Stomach smooth muscle (tissue), 2 donors: Measurements from ENCODE around the gene FGR.

Experiments
- H3K27ac ChIP-seq: one replicate; pipeline ENCODE4 v1.7.0; 2013; ENCODE audit warnings: mild to moderate bottlenecking, low read length, inconsistent platforms
- H3K27me3 ChIP-seq, 2 donors: one replicate each; pipeline ENCODE4 v1.7.0; 2013; ENCODE audit warnings: low read length in 2 of 2; ENCODE audit not compliant: insufficient read depth in 2 of 2, control insufficient read depth in 1 of 2
- H3K36me3 ChIP-seq, 2 donors: one replicate each; pipeline ENCODE4 v1.7.0; 2013; ENCODE audit warnings: low read length in 2 of 2; ENCODE audit not compliant: control insufficient read depth in 2 of 2, insufficient read depth in 2 of 2
- H3K4me1 ChIP-seq: one replicate; pipeline ENCODE4 v1.7.0; 2013; ENCODE audit warnings: low read length; ENCODE audit not compliant: control insufficient read depth, insufficient read depth
- H3K4me3 ChIP-seq, 2 donors: one replicate each; pipeline ENCODE4 v1.7.0; 2013; ENCODE audit warnings: low read length in 2 of 2
- H3K9ac ChIP-seq, 2 donors: one replicate each; pipeline ENCODE4 v1.7.0; 2013; ENCODE audit warnings: low read length in 2 of 2, mild to moderate bottlenecking in 1 of 2
- H3K9me3 ChIP-seq, 2 donors: one replicate each; pipeline ENCODE4 v1.7.0; 2013; ENCODE audit warnings: low read length in 2 of 2; ENCODE audit not compliant: control insufficient read depth in 2 of 2
- donor health status: healthy.
- donor health status: Pancreatic carcinoma.

Gene FGR

DNA sequence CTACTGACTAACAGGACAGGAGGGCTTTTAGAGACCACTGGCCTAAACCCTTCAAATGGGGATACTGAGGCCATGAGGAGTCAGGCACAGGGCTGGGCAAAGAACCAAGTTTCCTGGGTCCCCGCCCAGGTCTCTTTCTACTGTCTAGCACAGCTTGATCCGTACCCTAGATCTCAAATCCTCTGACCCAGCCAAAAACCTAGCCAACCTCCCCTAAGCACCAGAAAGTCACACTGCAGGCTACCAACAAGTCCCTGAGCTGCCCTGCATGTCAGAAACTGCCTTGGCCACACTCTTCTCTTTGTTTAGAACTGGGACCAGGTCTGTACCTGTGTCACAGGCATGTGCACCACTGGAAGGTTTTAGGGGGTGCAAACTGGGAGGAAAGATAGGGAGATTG is 64.6 kb downstream of the FGR start:
- Histone ChIP-seq H3K4me1 (peaks cover 100% of the 10 kb centered on the region), H3K36me3 (peaks cover 0 to 2% of the 10 kb centered on the region in 2 donors), H3K4me3 (no peak overlapping the region), H3K27ac (peak overlapping the region; percentile 94), H3K9ac (peak overlapping the region; percentile 29 to 35), H3K9me3 (no peaks in the 10 kb centered on the region), H3K27me3 (no peaks in the 10 kb centered on the region)

DNA sequence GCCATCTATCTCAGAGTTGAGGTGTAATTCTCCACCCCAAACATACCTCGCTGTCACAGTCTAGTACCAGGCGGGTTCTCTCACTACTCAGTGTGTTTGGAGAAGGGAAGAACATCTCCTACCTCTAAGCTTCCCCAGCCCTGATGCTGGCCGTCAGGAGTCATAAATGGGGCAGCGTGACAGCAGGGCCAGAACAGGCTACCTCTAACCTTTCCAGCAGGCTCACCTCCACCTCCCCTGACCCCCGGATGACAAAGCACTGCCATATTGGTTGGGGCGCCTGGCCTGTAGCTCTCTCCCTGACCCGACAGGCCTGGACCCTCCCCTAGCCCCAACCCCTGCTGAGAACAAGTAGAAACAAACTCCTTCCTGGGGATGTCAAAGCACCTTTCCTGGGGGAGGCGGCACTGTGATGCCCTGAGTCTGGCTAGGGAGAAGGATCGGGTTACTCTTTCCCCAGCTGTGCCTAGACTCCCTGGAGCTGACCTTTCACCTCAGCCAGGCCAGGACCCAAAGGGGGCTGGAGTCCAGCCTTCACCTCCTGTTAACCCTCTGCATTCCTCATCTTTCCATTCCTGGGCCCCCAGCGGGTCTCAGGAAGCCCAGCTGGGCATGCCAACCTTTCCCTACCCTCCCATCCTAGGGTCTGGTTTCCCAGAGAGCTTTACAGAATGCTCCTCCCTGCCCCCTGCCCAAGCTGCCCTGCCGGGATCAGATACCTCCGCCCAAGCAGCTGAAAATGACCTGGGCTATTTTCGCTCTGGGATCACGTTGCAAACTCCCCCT is 65.3 kb downstream of the FGR start:
- Histone ChIP-seq H3K27ac (peak overlapping the region; percentile 94), H3K27me3 (no peaks in the 10 kb centered on the region), H3K4me1 (peaks cover 100% of the 10 kb centered on the region), H3K4me3 (no peak overlapping the region), H3K36me3 (peaks cover 0 to 2% of the 10 kb centered on the region in 2 donors), H3K9me3 (no peaks in the 10 kb centered on the region), H3K9ac (peak overlapping the region; percentile 21 to 35)

DNA sequence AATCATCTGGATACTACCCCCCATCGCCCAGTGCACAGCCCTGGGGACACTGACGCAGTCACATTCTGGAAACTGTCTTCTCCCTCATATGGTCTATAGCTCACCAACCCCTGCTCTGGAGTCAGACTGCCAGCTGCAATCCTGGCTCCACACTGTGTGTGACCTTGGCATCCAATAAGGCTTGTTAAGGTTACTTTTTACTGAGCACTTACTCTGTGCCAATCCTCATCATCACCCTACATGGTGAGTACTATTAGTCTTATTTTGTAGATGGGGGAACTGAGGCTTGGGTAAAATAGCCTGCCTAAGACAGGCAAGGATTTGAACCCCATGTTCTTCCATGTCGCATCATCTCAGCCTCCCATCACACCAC is 65.9 kb downstream of the FGR start:
- H3K4me1 ChIP-seq = peaks cover 100% of the 10 kb centered on the region
- no peaks in the 10 kb centered on the region for H3K27me3 ChIP-seq
- peak overlapping the region; percentile 34 to 69 for H3K4me3 ChIP-seq
- peaks cover 0 to 2% of the 10 kb centered on the region in 2 donors for H3K36me3 ChIP-seq
- no peaks in the 10 kb centered on the region for H3K9me3 ChIP-seq
- H3K27ac ChIP-seq = peak overlapping the region; percentile 94
- H3K9ac ChIP-seq = peak overlapping the region; percentile 21 to 47

DNA sequence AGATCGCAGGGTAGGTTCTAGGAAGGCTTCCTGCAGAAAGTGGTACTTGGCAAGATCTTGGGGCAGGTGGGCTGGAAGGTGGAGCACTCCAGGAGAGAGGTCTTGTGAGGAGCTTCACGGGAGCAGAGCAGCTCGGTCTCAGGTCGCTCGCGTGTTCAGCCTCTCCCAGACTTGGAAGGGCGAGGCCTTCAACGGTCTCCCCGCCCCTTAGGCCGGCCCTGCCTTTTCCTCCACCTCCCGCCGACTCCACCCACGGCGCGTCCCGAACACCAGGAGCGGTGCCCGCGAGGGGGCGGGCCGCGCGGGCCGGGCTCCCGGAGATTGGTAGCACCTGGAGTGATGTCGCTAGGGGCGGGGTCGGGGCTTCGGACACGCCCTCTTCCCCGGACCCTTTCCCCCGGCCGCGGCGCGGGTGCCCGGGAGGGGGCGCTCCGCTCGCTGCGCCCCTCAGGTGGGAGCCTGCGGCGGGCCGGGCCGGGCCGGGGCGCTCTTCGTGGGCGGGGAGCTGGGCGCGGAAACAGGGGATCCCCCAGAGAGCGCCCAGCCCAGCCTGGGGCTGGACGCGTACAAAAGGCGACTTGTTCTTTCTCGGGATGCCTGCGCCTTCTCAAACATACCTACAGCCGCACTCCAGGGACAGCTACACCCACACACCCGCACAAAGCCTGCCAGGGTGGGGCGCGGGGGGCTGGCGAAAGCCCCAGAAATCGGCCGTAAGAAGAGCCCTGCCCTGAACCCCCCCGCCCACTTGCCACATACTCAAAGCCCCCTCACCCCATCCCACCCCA is 66.5 kb downstream of the FGR start:
- Histone ChIP-seq H3K27ac (peak overlapping the region; percentile 94), H3K9me3 (no peaks in the 10 kb centered on the region), H3K9ac (peak overlapping the region; percentile 42 to 47), H3K36me3 (peaks cover 0 to 1% of the 10 kb centered on the region in 2 donors), H3K4me3 (peak overlapping the region; percentile 36 to 69), H3K4me1 (peaks cover 100% of the 10 kb centered on the region), H3K27me3 (no peaks in the 10 kb centered on the region)

DNA sequence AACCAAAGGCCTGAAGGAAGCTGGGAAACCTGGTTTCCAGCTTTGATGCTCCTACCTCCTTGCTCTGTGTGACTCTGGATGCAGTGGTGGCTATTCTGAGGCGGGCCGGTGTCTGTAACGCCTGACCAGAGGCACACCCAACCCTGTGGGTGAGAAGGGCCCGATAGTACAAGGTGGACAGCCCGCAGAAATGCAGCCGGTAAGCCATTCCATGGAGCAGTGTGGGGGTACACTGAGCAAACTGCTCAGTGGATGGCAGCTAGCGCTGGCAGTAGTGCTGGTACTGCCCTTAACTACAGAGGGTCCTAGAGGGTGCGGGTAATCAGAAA is 67.0 kb downstream of the FGR start:
- Histone ChIP-seq H3K36me3 (no peaks in the 10 kb centered on the region), H3K4me3 (peak overlapping the region; percentile 36 to 69), H3K9ac (peak overlapping the region; percentile 42 to 44), H3K4me1 (peaks cover 100% of the 10 kb centered on the region), H3K27me3 (no peaks in the 10 kb centered on the region), H3K27ac (peak overlapping the region; percentile 94), H3K9me3 (no peaks in the 10 kb centered on the region)

DNA sequence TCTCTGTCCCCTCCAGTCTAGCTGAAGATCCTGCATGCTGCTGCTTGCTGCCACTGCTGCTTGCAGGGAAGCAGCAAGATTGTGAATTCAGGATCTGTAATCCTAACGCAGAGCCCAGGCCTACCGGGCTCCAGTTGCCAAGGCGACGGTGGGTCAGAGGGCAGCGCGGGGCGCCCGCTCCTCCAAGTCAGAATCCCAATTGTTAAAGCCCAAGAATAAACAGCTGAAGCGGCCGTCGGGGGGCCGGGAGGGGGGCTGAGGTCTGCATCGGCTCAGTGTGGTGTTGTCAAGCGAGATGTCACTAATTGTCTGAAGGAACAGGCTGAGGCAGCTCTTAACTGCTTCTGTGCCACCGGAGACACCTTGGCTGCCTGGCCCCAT is 67.8 kb downstream of the FGR start:
- Histone ChIP-seq H3K4me3 (peak overlapping the region; percentile 22 to 44), H3K9ac (peak overlapping the region; percentile 40 to 42), H3K27ac (peak overlapping the region; percentile 94), H3K36me3 (no peaks in the 10 kb centered on the region), H3K9me3 (no peaks in the 10 kb centered on the region), H3K27me3 (no peaks in the 10 kb centered on the region), H3K4me1 (peaks cover 100% of the 10 kb centered on the region)

DNA sequence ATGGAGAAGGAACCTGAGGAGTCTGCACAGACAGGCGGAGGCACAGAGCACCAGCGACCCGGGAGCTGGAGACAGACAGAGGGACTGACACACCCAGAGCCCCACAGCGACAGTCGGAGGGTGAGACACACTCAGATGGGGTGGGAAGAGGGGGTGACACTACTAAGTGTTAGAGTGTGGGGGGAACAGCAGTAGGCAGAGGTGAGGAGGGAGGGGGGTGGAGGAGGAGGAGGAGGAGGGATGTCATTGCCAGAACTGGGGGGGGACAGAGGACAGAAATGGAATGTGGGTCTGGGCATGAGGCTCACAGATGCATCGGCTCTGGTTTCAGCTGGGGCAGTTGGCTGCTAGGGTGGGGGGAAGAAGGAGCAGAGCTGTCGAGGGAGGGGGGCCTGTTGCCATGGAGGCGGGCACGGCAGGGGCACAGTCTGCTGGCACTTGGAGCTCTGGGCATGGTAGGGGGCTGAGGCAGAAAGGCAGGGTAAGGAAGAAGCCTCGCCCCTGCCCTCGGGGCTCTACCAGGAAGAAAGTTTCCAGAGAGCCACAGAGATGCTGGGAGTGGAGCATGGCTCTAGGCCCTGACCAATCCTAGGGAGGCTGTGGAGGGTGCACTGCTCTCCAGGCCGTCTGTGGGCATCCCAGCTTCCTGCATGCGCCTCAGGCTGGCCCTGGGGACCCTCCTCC is 68.4 kb downstream of the FGR start:
- H3K4me1 ChIP-seq = peaks cover 100% of the 10 kb centered on the region
- peak overlapping the region; percentile 22 to 44 for H3K4me3 ChIP-seq
- peak overlapping the region; percentile 29 to 40 for H3K9ac ChIP-seq
- peak overlapping the region; percentile 94 for H3K27ac ChIP-seq
- no peaks in the 10 kb centered on the region for H3K9me3 ChIP-seq
- H3K27me3 ChIP-seq = no peaks in the 10 kb centered on the region
- H3K36me3 ChIP-seq = no peaks in the 10 kb centered on the region

DNA sequence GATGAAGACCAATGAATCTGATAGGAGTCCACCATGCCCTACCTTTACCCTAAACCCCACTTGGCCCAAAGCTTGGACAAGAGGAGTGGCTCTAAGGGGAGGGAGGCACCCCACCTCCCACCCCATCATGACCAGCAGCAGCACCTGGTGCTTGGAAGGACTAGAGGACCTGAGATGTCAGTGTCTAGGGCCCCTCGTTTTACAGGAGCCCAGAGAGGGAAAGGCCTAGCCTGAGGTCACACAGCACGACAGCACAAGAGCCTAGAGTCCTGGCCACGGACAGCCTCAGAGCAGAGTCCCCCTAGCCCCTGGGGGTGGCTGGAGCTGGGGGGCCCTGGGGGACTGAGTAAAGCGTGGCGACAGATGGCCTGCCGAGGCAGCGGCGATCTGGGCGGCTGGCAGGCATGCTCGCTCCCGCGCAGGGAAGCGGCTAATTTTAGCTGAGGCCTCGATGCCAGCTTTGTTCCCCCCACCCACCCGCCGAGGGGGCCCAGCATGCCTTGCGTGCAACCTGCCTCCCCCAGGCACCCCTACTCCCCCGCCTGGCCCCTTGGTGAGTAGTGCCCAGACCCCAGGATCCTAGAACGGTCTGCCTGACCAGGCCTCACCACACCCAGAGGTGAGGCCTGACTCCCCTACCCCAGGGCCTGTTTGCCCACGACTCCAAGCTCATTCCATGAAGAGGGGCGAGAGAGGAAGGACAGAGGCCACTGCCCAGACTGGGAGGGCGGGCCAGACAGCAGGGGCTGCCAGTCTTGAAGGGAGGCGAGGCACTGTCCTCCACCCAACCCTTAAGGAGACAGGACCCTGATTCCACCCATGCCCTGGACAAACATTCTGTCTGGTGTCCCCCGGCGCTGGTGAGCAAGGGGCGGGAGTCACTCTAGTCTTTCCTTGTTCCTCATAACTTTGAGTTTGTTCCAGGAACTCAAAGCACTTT is 70.0 kb downstream of the FGR start:
- peak overlapping the region; percentile 94 for H3K27ac ChIP-seq
- H3K9me3 ChIP-seq = no peaks in the 10 kb centered on the region
- H3K9ac ChIP-seq = peak overlapping the region; percentile 47 to 61
- H3K36me3 ChIP-seq = no peaks in the 10 kb centered on the region
- H3K27me3 ChIP-seq = no peaks in the 10 kb centered on the region
- peak overlapping the region; percentile 60 for H3K4me3 ChIP-seq
- H3K4me1 ChIP-seq = peaks cover 100% of the 10 kb centered on the region

DNA sequence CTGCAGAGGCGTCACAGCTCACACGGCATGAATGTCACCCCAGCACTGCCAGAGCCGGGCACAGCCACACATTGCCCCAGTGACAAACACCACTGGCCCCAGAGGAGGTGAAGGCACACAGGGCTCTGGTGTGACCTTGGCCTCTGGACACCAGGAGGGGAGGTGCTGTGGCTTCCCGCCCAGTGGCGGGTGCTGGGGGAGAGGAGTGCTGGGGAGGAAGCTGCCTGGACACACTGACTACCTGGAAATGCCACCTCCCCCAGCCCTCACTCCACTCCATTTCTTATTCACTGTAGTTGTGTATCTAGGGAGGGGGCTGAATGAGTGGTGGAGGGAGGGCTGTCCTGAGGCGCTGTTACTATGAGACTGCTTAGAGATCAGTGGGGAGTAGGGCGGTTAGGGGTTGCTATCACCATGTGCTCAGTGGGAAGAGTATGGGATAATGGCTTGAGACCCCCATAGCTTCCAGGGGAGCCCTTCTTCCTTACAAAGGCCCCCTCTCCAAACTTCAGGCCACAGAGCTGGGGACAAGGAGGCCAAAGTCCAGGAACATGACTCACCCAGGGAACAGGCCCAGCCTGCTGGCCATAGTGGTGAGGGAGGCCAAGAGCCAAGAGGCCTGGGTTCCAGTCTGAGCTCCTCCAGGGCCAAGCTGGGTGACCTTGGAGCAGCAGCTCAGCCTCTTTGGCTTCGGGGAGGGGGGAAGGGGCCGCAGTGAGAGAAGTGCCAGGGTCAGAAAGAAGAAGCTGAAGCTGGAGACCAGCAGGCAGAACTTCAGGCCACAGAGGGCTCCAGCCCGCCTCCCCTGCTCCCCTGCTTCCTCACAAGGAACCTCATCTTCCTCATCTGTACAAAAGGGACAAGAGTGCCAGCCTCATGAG is 71.2 kb downstream of the FGR start:
- Histone ChIP-seq H3K9me3 (no peaks in the 10 kb centered on the region), H3K36me3 (no peaks in the 10 kb centered on the region), H3K4me1 (peaks cover 96% of the 10 kb centered on the region), H3K27ac (peak overlapping the region; percentile 94), H3K9ac (peak overlapping the region; percentile 42 to 61), H3K27me3 (no peaks in the 10 kb centered on the region), H3K4me3 (peak overlapping the region in 1 of 2 donors; percentile 47)
